GM18951 (cell line): ENCODE data around the gene CHKA.

Source experiments
- POLR2A ChIP-seq: IDR thresholded peaks from 4 replicates; pipeline ENCODE4 v1.6.1; 2011; ENCODE audit warnings: mild to moderate bottlenecking; ENCODE audit not compliant: insufficient read length, insufficient read depth; ENCODE audit errors: extremely low read depth
- in situ Hi-C: fragments of 300-500 bp; cut with MboI; formaldehyde crosslinking; loops from one replicate; pipeline ENCODE4 v1.12.0; 2022; ENCODE audit warnings: low sequenced_read_pairs, mixed read lengths, inconsistent platforms; ENCODE audit not compliant: unreplicated experiment

Gene CHKA

DNA sequence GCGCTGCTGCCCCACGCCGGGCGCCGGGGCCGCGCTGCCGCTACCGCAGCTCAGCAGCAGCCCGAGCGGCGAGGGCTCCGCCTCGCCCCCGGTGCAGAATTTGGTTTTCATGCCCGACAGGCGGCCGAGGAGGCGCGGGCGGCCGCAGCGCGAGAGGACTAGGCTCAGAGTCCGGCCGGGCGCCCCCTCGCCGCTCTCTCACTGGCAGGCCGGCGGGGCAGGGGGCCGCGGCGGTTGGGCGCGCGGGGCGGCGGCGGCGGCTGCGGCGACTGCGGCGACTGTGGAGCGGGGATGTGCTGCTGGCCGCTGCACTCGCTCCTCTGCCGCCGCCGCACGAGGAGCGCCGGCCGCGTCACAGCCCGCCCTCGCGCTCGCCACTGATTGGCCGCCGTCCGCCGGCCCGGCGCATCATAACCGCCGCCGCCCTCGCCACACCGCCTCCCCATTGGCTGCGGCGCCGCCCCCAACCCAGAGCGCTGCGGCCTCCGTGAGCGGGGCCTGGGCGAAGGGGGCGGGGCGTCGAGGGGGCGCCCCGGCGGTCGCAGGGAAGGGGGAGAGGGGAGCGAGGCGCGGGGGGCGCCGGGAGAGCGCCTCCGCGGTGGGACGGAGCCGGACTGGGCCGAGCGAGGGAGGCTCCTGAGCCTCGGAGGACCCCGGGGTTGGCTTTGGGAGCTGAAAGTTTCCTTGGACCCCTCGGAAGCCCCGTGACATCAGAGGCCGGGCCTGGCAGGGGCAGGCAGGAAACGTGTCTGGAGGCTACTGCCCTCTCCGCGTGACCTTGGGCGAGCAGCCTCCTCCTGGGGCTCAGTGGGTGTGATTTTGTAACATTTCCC is at the start of gene CHKA:
Gene CHKA, minus strand, starts transcription at position 322 of the 833 bp plus-strand sequence. Its CDS starts 211 bp downstream, at position 111.
- in situ Hi-C loops = no loop called here
- TF ChIP-seq POLR2A = peak; percentile 79

DNA sequence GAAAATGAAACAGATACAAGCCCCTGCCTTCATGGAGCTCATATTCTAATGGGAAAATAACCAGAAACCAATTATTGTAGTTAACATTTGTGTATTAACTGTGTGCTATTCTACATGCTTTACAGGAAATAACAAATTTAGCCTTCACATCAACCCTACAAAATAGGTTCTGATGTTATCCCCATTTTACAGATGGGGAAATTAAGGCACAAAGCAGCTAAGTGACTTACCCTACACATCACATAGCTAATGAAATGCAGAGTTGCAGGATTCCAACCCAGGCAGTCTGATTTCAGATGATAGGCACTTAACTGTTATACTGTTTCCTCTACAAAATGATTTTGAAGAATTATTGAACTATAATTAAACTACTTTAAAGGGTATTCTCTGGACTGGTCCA is 48.3 kb upstream of the CHKA start:
- TF ChIP-seq POLR2A = no peak
- in situ Hi-C loops = no loop called here

GRCh38 chr11:68168694-68169093 is 47.5 kb upstream of the CHKA start:
- in situ Hi-C loops = no loop called here

GRCh38 chr11:68167474-68167873 is 46.3 kb upstream of the CHKA start:
- TF ChIP-seq POLR2A = no peak
- in situ Hi-C loops = no loop called here

More at GRCh38 chr11:68168694-68169093, 47.5 kb upstream of the CHKA start:
- TF ChIP-seq POLR2A = no peak

DNA sequence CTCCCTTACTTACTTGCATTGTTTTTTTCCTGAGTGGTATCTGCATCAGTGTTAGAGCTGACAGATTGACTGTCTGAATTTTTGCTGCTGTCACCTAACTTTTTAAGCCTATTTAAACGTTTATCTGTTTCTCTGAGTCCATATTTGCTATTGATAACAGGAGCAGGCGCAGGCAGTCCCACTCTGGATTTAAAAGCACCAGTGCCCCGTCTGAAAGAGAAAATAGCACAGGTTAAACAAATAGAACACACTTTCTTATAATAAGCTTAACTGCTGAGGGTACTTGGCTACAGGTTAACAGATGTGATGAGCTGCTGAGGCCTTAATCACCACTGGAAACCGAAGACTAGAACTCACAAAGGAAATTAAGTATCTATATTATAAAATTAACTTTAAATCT is 45.8 kb upstream of the CHKA start:
- TF ChIP-seq POLR2A = no peak
- in situ Hi-C loops = no loop called here

DNA sequence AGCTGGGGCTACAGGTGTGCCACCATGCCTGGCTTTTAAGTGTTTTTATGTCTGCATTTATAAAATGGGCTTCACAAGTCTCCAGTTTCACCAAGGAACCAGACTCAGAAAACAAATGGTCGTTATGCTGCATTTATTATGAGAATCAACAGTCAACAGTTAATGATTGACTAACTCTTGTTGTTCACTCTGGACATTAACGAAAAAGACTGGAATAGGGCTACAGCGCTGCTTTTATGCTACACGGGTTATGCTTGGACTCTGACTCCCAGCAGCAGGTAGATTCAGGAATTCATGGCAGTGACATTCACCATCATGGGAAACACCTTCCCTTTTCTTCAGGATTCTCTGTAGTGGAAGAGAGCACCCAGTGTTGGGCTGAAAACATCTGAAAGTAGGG is 44.4 kb upstream of the CHKA start:
- no peak for TF ChIP-seq POLR2A
- in situ Hi-C loops = no loop called here

DNA sequence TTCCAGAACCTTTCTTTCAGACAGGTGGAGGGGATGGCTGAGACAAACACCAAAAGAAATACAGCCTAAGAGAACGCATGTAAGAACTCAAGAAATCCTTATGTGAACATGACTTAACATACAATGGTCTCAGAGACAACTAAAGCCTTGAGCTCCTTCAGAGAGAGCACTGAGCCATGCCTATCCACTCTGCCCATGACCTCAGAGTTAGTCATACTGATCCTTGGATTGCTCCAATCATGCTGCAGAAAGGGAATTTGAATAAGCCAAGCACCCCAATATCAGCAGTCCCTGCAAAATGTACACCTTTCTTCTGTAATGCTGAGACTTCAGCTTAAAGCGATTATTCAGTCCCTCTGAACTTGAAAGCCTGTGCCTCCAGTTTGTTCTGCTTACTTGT is 43.2 kb upstream of the CHKA start:
- no peak for TF ChIP-seq POLR2A
- in situ Hi-C loops = no loop called here

DNA sequence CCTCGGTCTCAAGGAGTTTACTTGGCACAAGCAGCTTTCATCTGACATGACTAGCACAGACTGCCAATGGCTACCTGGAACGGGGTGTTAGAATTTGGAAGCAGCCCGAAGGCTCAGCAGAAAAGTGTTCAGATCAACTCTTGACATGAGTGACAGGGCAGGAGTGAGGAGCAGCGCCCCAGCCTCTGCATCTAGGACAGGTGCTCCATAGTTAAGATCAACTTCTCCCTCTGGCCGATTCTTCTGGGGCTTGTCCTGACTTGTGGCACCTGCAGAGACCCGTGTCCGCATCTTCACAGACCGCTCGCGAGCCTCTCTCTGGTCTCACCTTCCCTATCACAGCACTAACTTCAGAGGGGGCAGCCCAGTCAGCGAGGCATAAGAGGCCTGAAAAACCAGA is 42.5 kb upstream of the CHKA start:
- no peak for TF ChIP-seq POLR2A
- in situ Hi-C loops = no loop called here

DNA sequence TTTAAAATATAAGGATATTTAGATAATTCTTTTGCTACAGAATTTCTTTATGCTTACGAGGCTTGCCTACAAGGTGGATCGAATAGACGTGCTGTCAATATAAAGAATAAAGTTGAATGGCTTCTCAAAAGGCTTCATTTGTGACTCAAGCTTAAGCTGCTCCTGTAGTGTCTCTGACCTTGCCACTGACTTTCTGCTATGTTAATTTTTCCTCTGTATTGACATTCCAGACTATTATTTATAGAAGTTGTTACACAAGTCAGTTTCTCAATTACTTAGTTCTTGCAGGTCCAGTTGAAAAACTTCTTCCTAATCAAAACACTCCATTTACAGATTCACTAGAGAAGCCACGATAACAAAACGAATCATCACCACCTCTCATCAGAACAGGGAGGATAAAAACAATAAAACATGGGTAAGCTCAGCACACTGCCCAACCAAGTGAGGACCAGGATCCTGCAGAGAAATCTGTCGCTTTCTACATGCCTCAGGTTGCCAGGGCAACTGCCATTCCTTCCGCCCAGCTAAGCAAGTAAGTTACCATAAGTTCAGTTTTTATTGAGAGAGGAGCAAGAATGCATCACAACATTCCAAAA is 39.0 kb upstream of the CHKA start:
- in situ Hi-C loops = no loop called here
- TF ChIP-seq POLR2A = no peak

GRCh38 chr11:68159665-68160064 is 38.5 kb upstream of the CHKA start:
- in situ Hi-C loops = no loop called here

DNA sequence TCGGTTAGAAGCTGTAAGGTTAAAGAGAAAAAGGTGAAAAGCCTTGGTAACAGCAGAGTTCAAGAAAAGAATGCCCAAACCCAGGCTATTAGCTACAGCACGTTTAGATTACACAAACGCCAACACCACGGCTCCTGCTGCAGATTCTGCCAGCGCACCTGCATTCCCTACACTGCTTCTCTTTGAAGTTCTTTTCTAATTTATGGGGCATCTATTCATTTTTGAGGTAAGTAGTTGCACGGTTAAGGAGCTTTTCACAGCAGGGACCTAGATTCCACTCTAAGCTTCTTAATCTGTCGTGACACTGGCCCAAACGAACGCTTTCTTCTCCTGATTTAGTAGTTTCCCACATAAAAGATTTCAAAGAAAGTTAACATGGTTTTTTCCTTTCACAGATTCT is 38.0 kb upstream of the CHKA start:
- TF ChIP-seq POLR2A = no peak
- in situ Hi-C loops = no loop called here

More at GRCh38 chr11:68159665-68160064, 38.5 kb upstream of the CHKA start:
- no peak for TF ChIP-seq POLR2A

DNA sequence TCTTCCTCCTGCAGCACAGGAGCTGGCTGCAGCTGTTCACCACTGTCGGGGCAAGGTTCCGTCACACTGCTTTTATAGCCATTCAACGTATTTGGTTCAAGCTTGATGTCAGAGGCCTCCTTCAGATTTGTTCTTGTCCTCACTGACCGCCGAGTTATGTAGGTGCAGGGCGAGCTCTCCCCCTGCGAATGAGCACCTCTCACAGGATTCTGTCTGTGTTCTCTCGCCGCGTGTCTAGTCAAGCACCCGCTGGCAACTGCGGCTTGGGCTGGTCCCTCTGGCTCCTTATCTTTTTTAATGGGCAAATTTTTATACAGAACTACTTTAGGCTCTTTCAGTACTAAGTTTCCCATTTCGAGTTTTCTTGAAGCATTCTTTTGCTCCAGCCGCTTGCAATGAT is 37.4 kb upstream of the CHKA start:
- in situ Hi-C loops = no loop called here
- TF ChIP-seq POLR2A = no peak

DNA sequence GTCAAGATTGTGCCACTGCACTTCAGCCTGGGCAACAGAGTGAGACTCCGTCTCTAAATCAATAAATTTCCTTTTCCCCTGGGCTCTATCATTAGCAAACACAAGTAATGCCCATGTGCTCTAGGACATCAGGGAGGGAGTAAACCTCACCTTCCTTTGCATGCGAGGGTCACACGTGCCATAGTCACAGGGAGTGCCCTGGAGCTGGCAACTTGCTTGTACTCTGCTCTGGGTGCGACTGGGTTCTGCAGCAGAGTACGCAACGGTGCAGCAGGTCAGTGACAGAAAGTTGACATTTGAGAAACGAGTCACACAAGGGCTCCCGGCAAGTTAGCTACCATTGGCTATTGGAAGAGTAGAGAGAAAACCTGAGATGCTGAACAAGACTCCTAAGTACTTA is 32.6 kb upstream of the CHKA start:
- no peak for TF ChIP-seq POLR2A
- in situ Hi-C loops = no loop called here

- in situ Hi-C loops = no loop called here
- no peak for TF ChIP-seq POLR2A
These were observed 28.8 kb upstream of the CHKA start for GRCh38 chr11:68150037-68150436.
